ENCODE results near the gene WDR91.
"Not testable (repeated sequence)": the region's sequence is repeated elsewhere in the genome, so short reads cannot be mapped to it uniquely, and the experiment has no call there.

WDR91 gene

DNA sequence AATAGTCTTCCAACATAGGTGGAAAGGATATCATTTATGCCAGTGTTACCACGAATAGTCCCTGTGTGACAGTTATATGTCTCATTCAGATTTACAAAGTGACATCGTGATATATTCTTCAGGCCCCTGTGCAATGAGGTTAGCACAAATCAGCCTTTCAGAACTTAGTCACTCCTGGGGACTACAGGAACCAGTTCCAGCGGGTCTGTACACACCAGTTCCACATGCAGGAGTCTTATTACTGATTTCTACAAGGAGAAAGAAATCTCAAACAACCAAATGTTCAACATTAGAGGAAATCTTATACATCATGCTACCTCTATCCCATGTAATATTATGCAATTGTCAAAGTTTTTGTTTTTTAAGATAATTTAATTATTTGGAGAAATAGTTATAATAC, 4.4 kb upstream of the WDR91 start:
- H3K4me3 Mint-ChIP-seq = no peak overlapping the region
- peaks cover 10% of the 10 kb centered on the region for H3K36me3 Mint-ChIP-seq (ENCODE audit: low read depth)
- H3K27ac Mint-ChIP-seq = no peak overlapping the region
- intact Hi-C loops (cut with micrococcal nuclease) = no loop called here
- H3K4me1 Mint-ChIP-seq (ENCODE audit: low read depth) = peaks cover 2% of the 10 kb centered on the region
- H3K27me3 Mint-ChIP-seq = peaks cover 48% of the 10 kb centered on the region
- no peaks in the 10 kb centered on the region for H3K9me3 Mint-ChIP-seq

DNA sequence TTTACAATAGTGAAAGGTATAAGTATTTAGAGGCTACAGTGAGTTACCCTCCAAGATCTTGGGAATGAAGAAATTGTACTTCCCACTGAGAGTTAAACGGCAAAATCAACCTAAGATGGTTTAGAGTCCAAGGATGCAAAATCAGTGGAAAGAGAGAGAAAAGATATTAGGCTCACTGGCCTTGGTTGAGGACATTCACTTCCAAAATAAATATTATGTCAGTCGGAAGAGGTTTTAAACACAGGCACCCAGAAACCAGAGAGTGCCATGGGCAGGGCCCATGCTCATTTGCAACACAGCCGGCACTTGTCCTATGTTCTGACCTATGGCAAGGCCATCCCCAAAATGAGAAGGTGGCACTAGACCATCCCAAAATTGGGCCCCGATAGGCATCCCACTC, 3.9 kb upstream of the WDR91 start:
- peaks cover 7% of the 10 kb centered on the region for H3K4me1 Mint-ChIP-seq (ENCODE audit: low read depth)
- intact Hi-C loops (cut with micrococcal nuclease) = no loop called here
- H3K36me3 Mint-ChIP-seq (ENCODE audit: low read depth) = peaks cover 11% of the 10 kb centered on the region
- no peak overlapping the region for H3K4me3 Mint-ChIP-seq
- no peak overlapping the region for H3K27ac Mint-ChIP-seq
- no peaks in the 10 kb centered on the region for H3K9me3 Mint-ChIP-seq
- peaks cover 43% of the 10 kb centered on the region for H3K27me3 Mint-ChIP-seq

- Mint-ChIP-seq H3K4me1 (ENCODE audit: low read depth) (peaks cover 19% of the 10 kb centered on the region), H3K27me3 (peaks cover 31% of the 10 kb centered on the region), H3K4me3 (no peak overlapping the region), H3K9me3 (no peaks in the 10 kb centered on the region), H3K27ac (no peak overlapping the region), H3K36me3 (ENCODE audit: low read depth) (peaks cover 11% of the 10 kb centered on the region)
- intact Hi-C loops (cut with micrococcal nuclease) = no loop called here
Observed at GRCh38 chr7:135213831-135214230, 2.5 kb upstream of the WDR91 start.

DNA sequence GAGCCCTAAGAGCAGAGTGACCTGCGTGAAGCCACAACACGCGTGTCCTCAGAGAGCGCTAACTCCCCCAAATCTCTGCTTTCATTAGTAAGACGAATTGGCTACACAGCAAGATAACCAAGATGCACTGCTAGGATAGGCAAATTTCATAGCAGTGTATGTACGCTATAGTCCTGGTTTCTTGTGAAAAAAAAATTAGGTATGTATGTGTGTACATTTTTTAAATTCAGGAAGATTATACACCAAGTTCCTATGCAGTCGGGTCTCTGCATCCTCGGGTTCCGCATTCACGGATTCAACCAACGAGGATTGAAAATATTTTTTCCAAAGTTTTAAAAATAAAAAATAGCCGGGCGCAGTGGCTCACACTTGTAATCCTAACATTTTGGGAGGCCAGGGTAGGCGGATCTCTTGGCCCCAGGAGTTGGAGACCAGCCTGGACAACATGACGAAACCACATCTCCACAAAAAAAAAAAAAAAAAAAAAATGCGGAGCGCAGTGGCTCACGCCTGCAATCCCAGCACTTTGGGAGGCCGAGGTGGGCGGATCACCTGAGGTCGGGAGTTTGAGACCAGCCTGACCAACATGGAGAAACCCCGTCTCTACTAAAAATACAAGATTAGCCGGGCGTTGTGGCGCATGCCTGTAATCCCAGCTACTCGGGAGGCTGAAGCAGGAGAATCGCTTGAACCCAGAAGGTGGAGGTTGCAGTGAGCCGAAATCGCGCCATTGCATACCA, 790 bp upstream of the WDR91 start:
- intact Hi-C loops (cut with micrococcal nuclease) = loop anchor here (1.0 to 2.0 kb wide), 2 partner anchors 41 to 42 kb away; partner anchors contain the start of gene CYREN
- Mint-ChIP-seq H3K27me3 (peaks cover 22% of the 10 kb centered on the region), H3K36me3 (ENCODE audit: low read depth) (peaks cover 27% of the 10 kb centered on the region), H3K4me1 (ENCODE audit: low read depth) (peaks cover 37% of the 10 kb centered on the region), H3K27ac (peak overlapping the region; percentile 90), H3K4me3 (peak overlapping the region; percentile 91)
- not testable (repeated sequence) for H3K9me3 Mint-ChIP-seq

DNA sequence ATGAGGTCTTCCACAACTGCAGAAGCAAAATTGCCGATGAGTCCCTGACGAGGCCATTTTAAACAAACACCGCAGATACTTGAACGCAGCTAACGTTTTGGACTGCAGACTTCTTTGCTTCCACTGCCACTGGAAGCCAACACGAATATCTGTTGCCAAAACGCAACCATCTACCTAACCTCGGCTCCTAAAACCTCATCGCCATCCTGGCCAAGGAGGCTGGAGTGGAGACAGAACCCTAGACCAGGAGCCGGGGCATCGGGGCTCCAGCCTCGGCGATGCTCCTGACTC, 493 bp downstream of the WDR91 start:
- H3K4me1 Mint-ChIP-seq (ENCODE audit: low read depth) = peaks cover 48% of the 10 kb centered on the region
- intact Hi-C loops (cut with micrococcal nuclease) = loop anchor here (1.0 to 2.0 kb wide), 3 partner anchors 40 to 225 kb away; partner anchors contain the start of genes AGBL3 and CYREN
- peak overlapping the region; percentile 90 for H3K27ac Mint-ChIP-seq
- H3K27me3 Mint-ChIP-seq = peaks cover 17% of the 10 kb centered on the region
- H3K9me3 Mint-ChIP-seq = no peaks in the 10 kb centered on the region
- peaks cover 34% of the 10 kb centered on the region for H3K36me3 Mint-ChIP-seq (ENCODE audit: low read depth)
- peak overlapping the region; percentile 91 for H3K4me3 Mint-ChIP-seq

DNA sequence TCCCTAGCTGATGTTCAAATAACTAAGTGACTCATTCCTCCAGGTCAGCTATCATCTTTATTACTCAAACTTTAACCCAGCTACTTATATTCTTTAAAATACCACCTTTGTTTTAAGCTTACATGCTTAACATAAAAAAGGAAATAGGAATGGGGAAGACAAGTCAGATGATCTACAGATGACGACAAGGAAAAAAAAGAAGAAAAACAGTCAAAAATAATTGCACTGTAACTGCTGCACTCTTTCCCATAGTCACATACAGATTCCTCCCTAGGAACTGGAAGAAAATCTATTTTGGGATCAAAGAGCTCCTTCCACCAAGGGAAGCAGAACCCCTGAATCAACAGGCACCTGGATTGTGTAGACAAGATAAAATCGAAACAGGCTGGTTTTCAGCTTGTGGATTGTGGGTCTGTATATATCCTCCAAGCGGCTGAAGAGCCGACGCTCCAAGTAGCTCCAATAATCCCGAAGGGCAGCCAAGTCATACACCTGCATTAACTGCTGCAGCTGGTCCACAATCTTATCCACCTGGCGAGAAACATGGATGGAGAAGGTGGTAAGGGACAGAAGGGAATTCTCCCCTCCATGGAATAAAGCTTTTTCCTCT, 2.0 kb downstream of the WDR91 start:
- Mint-ChIP-seq H3K27ac (peak overlapping the region; percentile 90), H3K4me1 (ENCODE audit: low read depth) (peaks cover 49% of the 10 kb centered on the region), H3K27me3 (peaks cover 13% of the 10 kb centered on the region), H3K36me3 (ENCODE audit: low read depth) (peaks cover 48% of the 10 kb centered on the region), H3K4me3 (peak overlapping the region; percentile 91), H3K9me3 (no peaks in the 10 kb centered on the region)
- intact Hi-C loops (cut with micrococcal nuclease) = no loop called here

GRCh38 chr7:135208102-135208793, 3.1 kb downstream of the WDR91 start:
- Mint-ChIP-seq H3K4me3 (peak overlapping the region; percentile 91), H3K27me3 (peaks cover 3% of the 10 kb centered on the region)

GRCh38 chr7:135207406-135208101, 3.8 kb downstream of the WDR91 start:
- peak overlapping the region; percentile 90 for H3K27ac Mint-ChIP-seq
- H3K36me3 Mint-ChIP-seq (ENCODE audit: low read depth) = peaks cover 66% of the 10 kb centered on the region
- intact Hi-C loops (cut with micrococcal nuclease) = no loop called here
- H3K9me3 Mint-ChIP-seq = no peaks in the 10 kb centered on the region
- peaks cover 49% of the 10 kb centered on the region for H3K4me1 Mint-ChIP-seq (ENCODE audit: low read depth)
- H3K4me3 Mint-ChIP-seq = no peak overlapping the region
- no peaks in the 10 kb centered on the region for H3K27me3 Mint-ChIP-seq

More at GRCh38 chr7:135208102-135208793, 3.1 kb downstream of the WDR91 start:
- Mint-ChIP-seq H3K27ac (peak overlapping the region; percentile 90), H3K36me3 (ENCODE audit: low read depth) (peaks cover 59% of the 10 kb centered on the region), H3K9me3 (no peaks in the 10 kb centered on the region), H3K4me1 (ENCODE audit: low read depth) (peaks cover 49% of the 10 kb centered on the region)
- intact Hi-C loops (cut with micrococcal nuclease) = no loop called here

DNA sequence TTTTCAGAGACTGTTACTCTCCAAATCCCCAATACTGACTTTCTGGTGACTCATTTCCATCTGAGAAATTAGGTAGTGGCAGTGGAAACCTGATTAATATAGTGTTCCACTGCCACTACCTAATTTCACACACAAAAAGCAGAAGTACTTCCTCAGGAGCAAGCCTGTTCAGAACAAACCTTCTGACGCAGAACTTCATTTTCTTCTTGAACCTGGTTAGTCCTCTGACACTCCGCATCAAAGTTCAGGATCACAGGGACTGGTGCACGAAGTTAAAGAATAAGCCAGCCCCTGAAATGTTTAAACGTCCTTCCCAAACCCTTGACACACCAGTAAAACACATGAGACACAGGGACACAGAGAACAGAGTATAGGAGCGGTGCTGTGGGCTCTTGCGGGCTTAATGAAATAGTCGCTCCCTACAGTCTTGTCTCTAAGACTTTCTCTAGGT, 4.4 kb downstream of the WDR91 start:
- Mint-ChIP-seq H3K36me3 (ENCODE audit: low read depth) (peaks cover 72% of the 10 kb centered on the region), H3K4me1 (ENCODE audit: low read depth) (peaks cover 49% of the 10 kb centered on the region), H3K27me3 (no peaks in the 10 kb centered on the region), H3K4me3 (no peak overlapping the region), H3K27ac (peak overlapping the region; percentile 90), H3K9me3 (no peaks in the 10 kb centered on the region)
- intact Hi-C loops (cut with micrococcal nuclease) = no loop called here

DNA sequence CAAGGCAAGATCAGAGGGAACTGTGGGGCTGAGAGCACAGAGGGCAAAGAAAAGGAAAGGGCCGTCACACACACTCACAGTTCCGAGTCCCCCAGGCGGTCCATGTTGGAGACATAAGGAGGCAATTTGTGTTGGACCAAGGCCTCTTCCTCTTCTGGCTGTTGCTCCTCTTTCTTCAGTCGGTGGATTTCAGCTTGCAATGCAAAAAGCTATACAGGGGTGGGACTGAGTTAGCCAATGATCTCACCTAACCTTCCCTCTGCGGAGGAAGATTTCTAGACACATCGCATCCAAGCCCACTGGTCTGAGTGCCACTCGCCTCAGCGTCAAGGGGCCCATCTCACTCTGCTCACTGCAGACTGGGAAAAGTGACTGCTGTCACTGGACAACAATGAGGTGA, 5.5 kb downstream of the WDR91 start:
- intact Hi-C loops (cut with micrococcal nuclease) = no loop called here
- Mint-ChIP-seq H3K4me1 (ENCODE audit: low read depth) (peaks cover 49% of the 10 kb centered on the region), H3K27me3 (no peaks in the 10 kb centered on the region), H3K27ac (peak overlapping the region; percentile 34), H3K4me3 (no peak overlapping the region), H3K36me3 (ENCODE audit: low read depth) (peaks cover 75% of the 10 kb centered on the region), H3K9me3 (no peaks in the 10 kb centered on the region)

DNA sequence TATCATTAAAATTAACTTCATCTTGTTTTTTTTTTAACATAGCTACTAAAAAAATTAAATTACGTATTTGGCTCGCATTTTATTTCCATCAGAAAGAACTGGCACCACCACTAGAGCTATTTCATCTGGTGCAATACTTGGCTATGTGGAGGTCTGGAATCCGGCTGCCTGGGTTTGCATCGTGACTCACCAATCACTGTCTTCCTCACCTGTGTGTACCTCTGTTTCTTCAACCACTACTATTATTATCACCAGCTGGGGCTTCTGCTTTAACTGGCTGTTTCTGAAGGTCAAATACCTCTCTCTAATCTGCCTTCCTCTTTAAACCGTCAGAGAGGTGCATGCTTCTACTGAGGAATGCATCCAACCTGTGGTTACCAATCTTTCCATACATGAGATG, 6.5 kb downstream of the WDR91 start:
- intact Hi-C loops (cut with micrococcal nuclease) = no loop called here
- Mint-ChIP-seq H3K4me1 (ENCODE audit: low read depth) (peaks cover 39% of the 10 kb centered on the region), H3K4me3 (no peak overlapping the region), H3K27me3 (no peaks in the 10 kb centered on the region), H3K36me3 (ENCODE audit: low read depth) (peaks cover 80% of the 10 kb centered on the region), H3K27ac (no peak overlapping the region), H3K9me3 (no peaks in the 10 kb centered on the region)

- Mint-ChIP-seq H3K4me1 (ENCODE audit: low read depth) (peaks cover 34% of the 10 kb centered on the region), H3K27ac (no peak overlapping the region), H3K9me3 (no peaks in the 10 kb centered on the region), H3K36me3 (ENCODE audit: low read depth) (peaks cover 85% of the 10 kb centered on the region), H3K4me3 (no peak overlapping the region), H3K27me3 (no peaks in the 10 kb centered on the region)
- intact Hi-C loops (cut with micrococcal nuclease) = no loop called here
Observed at GRCh38 chr7:135204341-135204749, 7.0 kb downstream of the WDR91 start.

DNA sequence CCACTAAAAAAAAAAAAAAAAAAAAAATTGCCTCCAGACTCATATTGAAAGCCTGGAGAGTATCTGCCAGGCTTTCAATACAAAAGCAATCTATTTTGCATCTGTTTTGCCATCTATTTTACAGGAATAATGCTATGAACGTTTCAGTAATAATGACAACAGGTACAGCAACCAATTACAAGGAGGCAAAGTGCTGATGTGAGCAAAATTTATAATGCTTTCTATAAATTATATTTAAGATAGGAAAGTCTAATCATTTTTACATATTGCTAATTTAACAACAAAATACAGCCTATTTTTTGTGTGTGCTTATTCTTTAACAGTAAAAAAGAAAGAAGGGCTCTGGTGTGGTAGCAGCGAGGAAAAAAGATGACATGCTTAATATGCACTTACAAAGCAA, 10.0 kb downstream of the WDR91 start:
- peaks cover 6% of the 10 kb centered on the region for H3K4me1 Mint-ChIP-seq (ENCODE audit: low read depth)
- intact Hi-C loops (cut with micrococcal nuclease) = no loop called here
- H3K4me3 Mint-ChIP-seq = no peak overlapping the region
- H3K36me3 Mint-ChIP-seq (ENCODE audit: low read depth) = peaks cover 97% of the 10 kb centered on the region
- no peaks in the 10 kb centered on the region for H3K27me3 Mint-ChIP-seq
- H3K27ac Mint-ChIP-seq = no peak overlapping the region
- no peaks in the 10 kb centered on the region for H3K9me3 Mint-ChIP-seq

Measured in dendritic cell treated with granulocyte-macrophage colony-stimulating factor and Interleukin-4, amounts not matched to agents 40 ng/mL and 50 ng/mL, for 4 days (primary cell).